Activated T-cell treated with anti-CD3 and anti-CD28 coated beads, Interleukin-2, amount 50 U/mL, for 72 hours (primary cell): Measurements from ENCODE around the gene RBMS3. TPM values are rescaled to one million over a fixed set of nuclear protein-coding genes. Genes with fewer than 3 reads are reported as not detected.

Experiments
- ATAC-seq, 2 donors: fragments of 150-1000 bp; cut with Tn5 transposase; replicated peaks in 1 of 2; 2 replicates each; pipeline ENCODE4 v1.10.0; 2021; ENCODE audit warnings: moderate library complexity in 2 of 2, mild to moderate bottlenecking in 1 of 2
- DNase-seq, 2 donors: peaks; one replicate each; pipeline ENCODE4 v3.0.0; 2021 to 2022; ENCODE audit warnings: mixed read lengths in 1 of 2
- H3K27ac Mint-ChIP-seq: one replicate; pipeline ENCODE4 v1.8.0; 2022; ENCODE audit warnings: mild to moderate bottlenecking, moderate library complexity, mixed read lengths
- H3K27me3 Mint-ChIP-seq: one replicate; pipeline ENCODE4 v1.8.0; 2022; ENCODE audit warnings: low read depth, mixed read lengths
- H3K36me3 Mint-ChIP-seq, 2 donors: one replicate each; pipeline ENCODE4 v1.8.0; 2022; ENCODE audit warnings: mixed read lengths in 2 of 2, mild to moderate bottlenecking in 1 of 2; ENCODE audit not compliant: insufficient read depth in 2 of 2
- H3K4me1 Mint-ChIP-seq: one replicate; pipeline ENCODE4 v1.8.0; 2022; ENCODE audit warnings: low read depth, mixed read lengths
- H3K4me3 Mint-ChIP-seq, 2 donors: one replicate each; pipeline ENCODE4 v1.8.0; 2022; ENCODE audit warnings: mild to moderate bottlenecking in 2 of 2, mixed read lengths in 2 of 2, moderate library complexity in 2 of 2
- H3K9me3 Mint-ChIP-seq, 2 donors: one replicate each; pipeline ENCODE4 v1.8.0; 2022; ENCODE audit warnings: mixed read lengths in 2 of 2
- total RNA-seq, 2 donors: library from RNA; stranded (reverse); gene quantifications; one replicate each; pipeline ENCODE4 v1.2.3, GENCODE V29; 2022

Gene RBMS3
- total RNA-seq, 2 donors from 2014 or later, result 2.5 to 3.0 TPM

DNA sequence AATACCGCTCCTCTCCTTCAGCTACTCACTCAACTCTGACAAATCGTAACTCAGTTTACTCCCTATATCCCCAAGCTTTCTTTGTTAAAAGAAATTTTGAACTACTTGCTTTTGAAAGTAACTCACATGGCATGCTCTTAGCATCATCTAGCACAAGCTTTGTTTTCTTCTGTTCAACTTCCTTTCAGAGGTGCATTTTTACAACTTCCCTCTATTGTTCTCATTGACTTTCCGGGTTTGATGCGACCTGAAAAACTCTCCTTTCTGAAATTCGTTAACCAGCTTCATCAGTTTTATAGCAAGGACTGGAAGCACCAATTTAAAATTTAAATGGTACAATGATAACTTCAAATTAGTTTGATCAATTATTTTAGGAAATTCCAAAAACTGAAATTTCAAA is 696.0 kb downstream of the RBMS3 start:
- peaks cover 26% of the 10 kb centered on the region for H3K27me3 Mint-ChIP-seq
- no peak overlapping the region for H3K27ac Mint-ChIP-seq
- H3K4me1 Mint-ChIP-seq, result no peaks in the 10 kb centered on the region
- DNase-seq (no peak), ATAC-seq (no peak)
- H3K4me3 Mint-ChIP-seq, result no peak overlapping the region
- peaks cover 0 to 1% of the 10 kb centered on the region in 2 donors for H3K9me3 Mint-ChIP-seq
- H3K36me3 Mint-ChIP-seq, result no peaks in the 10 kb centered on the region

DNA sequence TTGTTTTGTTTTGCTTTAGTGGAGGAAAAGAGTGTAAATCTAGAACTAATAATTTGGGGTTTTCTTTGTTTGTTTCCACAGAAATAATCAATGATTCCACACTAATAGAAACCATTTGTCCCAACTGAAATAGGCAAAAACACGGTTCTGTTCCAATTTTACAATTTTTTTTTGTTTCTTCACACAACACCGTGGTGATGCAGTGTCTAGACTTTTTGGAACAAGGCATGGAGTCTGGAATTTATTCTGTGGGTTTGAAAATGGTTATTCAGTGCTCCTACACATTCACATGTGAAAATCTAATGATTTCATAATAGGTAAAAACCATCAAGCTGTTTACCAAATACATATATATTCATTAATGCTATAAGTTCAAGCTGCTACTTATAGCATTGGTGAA is 696.5 kb downstream of the RBMS3 start:
- Mint-ChIP-seq H3K4me3 (no peak overlapping the region), H3K27ac (no peak overlapping the region), H3K36me3 (peaks cover 1 to 4% of the 10 kb centered on the region in 2 donors), H3K9me3 (peaks cover under 1 to 5% of the 10 kb centered on the region in 2 donors), H3K27me3 (peaks cover 26% of the 10 kb centered on the region), H3K4me1 (no peaks in the 10 kb centered on the region)
- ATAC-seq (no peak), DNase-seq (no peak)

DNA sequence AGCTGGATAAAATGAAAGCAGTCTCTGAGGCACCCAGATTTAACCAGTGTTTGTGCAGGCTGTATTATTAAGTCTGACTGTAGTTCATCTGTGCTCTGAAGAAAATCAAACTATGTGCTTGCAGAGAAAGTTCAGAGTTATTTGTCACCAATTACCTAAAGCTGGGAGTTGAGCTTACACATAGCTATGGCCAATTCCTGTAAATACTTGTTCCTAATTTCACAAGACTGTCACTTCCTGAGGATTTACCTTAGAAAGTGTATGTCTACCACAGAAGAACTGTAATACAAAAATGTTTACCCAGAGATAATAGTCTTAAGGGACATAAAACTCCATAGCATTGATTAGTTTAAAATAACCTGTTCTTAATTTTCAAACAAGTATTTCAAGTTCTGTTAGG is 697.2 kb downstream of the RBMS3 start:
- Mint-ChIP-seq H3K27me3 (peaks cover 26% of the 10 kb centered on the region), H3K9me3 (peaks cover 4 to 9% of the 10 kb centered on the region in 2 donors), H3K36me3 (peaks cover 2 to 7% of the 10 kb centered on the region in 2 donors), H3K27ac (no peak overlapping the region), H3K4me1 (no peaks in the 10 kb centered on the region), H3K4me3 (no peak overlapping the region)
- ATAC-seq, result no peak
- DNase-seq, result no peak

DNA sequence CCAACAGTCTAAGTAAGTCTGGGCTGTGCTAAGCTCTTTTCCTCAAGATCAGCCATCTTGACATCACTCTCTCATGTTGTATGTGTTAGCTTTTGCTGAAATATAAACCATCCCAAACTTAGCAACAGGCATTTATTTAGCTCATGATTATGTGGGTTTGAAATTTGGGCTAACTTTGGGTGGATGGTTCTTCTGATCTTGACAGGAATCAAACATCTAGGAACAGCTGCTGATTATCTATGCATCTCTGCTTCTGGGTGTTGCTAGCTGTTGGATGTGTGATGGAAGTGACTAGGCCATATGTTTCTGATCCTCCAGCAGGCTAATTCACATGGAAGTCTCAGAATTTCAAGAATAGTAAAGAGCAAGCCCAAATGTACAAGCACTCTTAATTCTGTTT is 710.3 kb downstream of the RBMS3 start:
- DNase-seq (no peak), ATAC-seq (no peak)
- H3K4me1 Mint-ChIP-seq, result no peaks in the 10 kb centered on the region
- peaks cover 0 to 2% of the 10 kb centered on the region in 2 donors for H3K36me3 Mint-ChIP-seq
- peaks cover 0 to 2% of the 10 kb centered on the region in 2 donors for H3K9me3 Mint-ChIP-seq
- no peak overlapping the region for H3K4me3 Mint-ChIP-seq
- no peak overlapping the region for H3K27ac Mint-ChIP-seq
- H3K27me3 Mint-ChIP-seq, result peaks cover 12% of the 10 kb centered on the region

DNA sequence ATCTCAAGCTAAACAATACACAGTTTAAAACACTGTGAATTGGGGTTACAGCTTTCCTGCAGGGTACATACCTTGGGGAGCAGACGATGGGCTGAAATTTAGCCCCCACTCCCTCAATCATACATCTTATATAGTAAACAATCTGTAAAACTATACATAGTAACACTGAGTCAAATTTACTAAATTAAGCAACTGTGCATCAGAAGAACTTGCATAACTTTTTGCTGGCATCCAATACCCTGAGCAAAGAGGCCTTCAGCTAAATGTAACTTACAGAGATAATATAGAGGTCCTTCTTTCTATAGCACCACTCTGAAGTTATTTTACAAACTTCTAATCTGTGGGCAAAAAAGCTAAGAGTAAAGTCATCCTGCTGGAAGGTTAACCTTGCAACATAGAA is 721.9 kb downstream of the RBMS3 start:
- H3K4me1 Mint-ChIP-seq, result peaks cover 5% of the 10 kb centered on the region
- H3K9me3 Mint-ChIP-seq, result peaks cover 2% of the 10 kb centered on the region in 2 donors
- peaks cover 0 to 1% of the 10 kb centered on the region in 2 donors for H3K36me3 Mint-ChIP-seq
- H3K27ac Mint-ChIP-seq, result no peak overlapping the region
- no peak for DNase-seq
- H3K27me3 Mint-ChIP-seq, result no peaks in the 10 kb centered on the region
- ATAC-seq, result no peak
- no peak overlapping the region for H3K4me3 Mint-ChIP-seq

DNA sequence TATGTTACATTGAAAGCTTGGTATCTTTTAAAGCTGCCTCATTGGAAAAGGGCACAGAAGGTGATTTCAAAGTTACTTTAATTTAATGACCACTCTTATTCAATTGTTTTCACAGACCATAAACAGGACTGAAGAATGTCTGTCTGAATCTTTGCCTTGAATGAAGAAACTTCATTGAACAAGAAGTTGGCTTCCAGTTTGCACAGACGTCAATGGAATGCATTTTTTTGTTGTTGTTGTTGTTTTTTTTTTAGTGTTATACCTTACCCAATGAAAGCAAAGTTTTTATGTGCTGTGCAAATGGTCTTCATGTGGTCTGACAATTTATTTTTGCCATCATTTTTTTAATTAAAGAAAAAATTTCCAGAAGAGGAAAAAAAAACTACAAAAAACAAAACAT is 722.9 kb downstream of the RBMS3 start:
- H3K4me3 Mint-ChIP-seq, result no peak overlapping the region
- ATAC-seq, result no peak
- H3K27me3 Mint-ChIP-seq, result no peaks in the 10 kb centered on the region

DNA sequence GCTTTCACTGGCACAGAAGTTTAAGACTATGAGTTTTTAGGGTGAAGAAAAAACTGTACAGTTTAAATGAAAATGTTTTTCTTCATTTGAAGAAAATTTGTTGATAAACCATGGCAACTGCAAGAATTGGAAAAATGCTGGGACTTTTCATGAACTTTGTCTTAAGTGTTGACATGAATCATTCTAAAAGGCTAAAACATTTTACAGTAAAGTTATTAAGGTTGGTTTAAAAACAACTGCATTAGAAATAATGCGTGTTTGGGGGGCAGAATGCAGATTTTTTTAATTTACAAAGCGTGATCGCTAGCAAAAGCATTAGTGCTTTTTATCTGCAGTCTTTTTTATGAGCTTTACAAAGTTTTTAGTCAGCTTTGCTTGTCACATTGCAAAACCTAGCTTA is 723.6 kb downstream of the RBMS3 start:
- H3K4me3 Mint-ChIP-seq, result no peak overlapping the region
- H3K9me3 Mint-ChIP-seq, result peaks cover 0 to 2% of the 10 kb centered on the region in 2 donors
- no peaks in the 10 kb centered on the region for H3K27me3 Mint-ChIP-seq
- ATAC-seq (no peak), DNase-seq (no peak)
- H3K4me1 Mint-ChIP-seq, result peaks cover 7% of the 10 kb centered on the region
- no peak overlapping the region for H3K27ac Mint-ChIP-seq
- no peaks in the 10 kb centered on the region for H3K36me3 Mint-ChIP-seq

More for the DNA sequence above, 722.9 kb downstream of the RBMS3 start:
- no peak for DNase-seq
- Mint-ChIP-seq H3K27ac (no peak overlapping the region), H3K9me3 (peaks cover 0 to 2% of the 10 kb centered on the region in 2 donors), H3K36me3 (no peaks in the 10 kb centered on the region), H3K4me1 (peaks cover 7% of the 10 kb centered on the region)

DNA sequence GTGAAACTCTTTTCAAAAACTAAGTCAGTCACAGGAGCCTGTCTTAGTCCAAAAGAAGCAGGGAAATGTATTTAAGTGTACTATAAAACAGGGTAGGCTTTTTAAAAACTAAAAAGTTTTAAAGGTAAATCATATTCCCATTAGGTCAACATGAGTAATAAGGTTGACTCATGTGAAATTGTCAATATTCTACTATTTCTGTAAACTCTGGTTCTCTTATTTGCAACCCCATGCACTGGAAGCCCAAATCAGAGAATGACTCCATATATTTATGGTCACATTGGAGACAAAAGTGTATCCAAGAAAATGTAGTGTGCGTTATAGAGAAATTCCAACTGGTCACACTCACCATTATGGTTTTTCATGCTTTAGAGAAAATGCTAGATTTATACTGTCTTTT is 725.2 kb downstream of the RBMS3 start:
- no peak for ATAC-seq
- Mint-ChIP-seq H3K4me3 (no peak overlapping the region), H3K36me3 (no peaks in the 10 kb centered on the region), H3K9me3 (no peaks in the 10 kb centered on the region), H3K4me1 (peaks cover 13% of the 10 kb centered on the region), H3K27ac (no peak overlapping the region), H3K27me3 (no peaks in the 10 kb centered on the region)
- no peak for DNase-seq

DNA sequence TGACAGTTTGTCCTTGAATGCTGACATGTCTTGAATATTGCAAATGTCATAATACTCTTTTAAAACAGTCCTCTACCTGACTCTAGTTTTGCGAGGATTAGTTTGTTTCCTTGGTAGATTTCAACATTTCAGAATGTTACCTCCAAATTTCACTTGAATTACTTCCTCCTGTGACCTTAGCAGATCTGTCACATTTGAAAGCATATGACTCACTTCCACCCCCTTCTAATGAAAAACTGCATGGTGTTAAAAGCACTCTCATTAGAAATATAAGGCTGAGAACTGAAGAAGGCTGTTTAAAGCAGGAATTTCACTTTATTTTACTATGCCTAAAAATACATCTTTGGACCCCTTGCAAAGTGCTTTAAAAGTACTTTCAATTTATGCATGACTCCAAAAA is 726.8 kb downstream of the RBMS3 start:
- Mint-ChIP-seq H3K9me3 (no peaks in the 10 kb centered on the region), H3K36me3 (no peaks in the 10 kb centered on the region), H3K27me3 (no peaks in the 10 kb centered on the region), H3K27ac (no peak overlapping the region), H3K4me1 (peaks cover 18% of the 10 kb centered on the region), H3K4me3 (no peak overlapping the region)
- no peak for DNase-seq
- ATAC-seq, result no peak

DNA sequence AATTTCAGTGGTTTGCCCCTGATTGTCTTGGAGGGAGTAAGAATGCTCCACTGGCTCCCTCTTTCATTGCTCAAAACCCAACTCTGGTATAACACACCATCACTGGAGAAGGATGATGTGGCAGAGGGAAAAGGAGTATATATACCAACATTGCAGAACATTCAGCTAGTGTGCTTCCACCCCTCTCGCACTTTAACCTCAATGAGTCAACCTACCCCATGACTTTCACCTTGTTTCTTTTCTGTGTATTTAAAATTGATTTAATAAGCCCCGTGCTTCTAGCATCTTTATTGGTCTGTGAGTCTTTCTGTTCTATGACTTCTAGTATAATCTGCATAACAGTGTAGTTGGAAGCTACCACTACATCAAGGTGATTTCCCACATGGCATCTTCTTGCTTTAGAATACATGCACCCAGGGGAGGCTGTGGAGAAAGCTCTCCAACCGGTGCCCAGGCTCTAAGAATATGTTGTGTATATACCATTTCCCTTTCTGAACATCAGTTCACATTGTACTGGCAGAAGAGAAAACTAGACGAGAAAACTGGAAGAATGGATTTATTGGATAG is 730.4 kb downstream of the RBMS3 start:
- Mint-ChIP-seq H3K4me1 (peaks cover 18% of the 10 kb centered on the region), H3K27ac (no peak overlapping the region), H3K4me3 (no peak overlapping the region), H3K36me3 (no peaks in the 10 kb centered on the region), H3K27me3 (no peaks in the 10 kb centered on the region), H3K9me3 (no peaks in the 10 kb centered on the region)
- ATAC-seq (peak; percentile 66 to 70), DNase-seq (no peak)

DNA sequence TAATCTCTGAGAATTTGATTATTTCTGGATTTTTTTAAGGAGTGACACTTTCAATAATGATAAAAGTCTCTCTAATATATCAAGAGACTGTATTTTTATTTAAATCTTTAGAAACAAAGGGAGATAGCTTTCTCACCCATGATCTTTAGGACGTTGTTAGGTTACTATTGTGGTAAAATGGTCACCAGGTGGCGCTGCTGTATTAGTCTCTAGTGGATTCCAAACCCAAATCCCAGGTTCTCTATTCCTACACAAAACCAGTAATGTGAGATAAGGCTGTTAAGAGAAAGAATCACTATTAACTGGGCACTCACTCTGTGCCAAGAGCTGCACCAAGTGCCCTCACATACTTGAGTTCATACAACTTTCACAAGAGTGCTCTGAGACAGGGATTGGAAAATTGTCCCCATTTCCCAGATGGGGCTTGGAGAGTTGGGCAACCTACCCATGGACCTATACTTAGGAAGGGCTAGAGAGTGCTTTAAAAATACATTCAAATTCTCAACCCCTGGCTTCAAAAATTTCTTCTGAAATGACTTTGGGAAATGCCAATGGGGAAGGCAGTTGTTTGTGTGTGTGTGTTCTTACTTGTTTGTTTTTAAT is 732.2 kb downstream of the RBMS3 start:
- ATAC-seq (no peak), DNase-seq (peak; percentile 27 to 42)
- H3K36me3 Mint-ChIP-seq, result no peaks in the 10 kb centered on the region
- no peak overlapping the region for H3K27ac Mint-ChIP-seq
- no peaks in the 10 kb centered on the region for H3K9me3 Mint-ChIP-seq
- H3K4me1 Mint-ChIP-seq, result peaks cover 11% of the 10 kb centered on the region
- H3K4me3 Mint-ChIP-seq, result no peak overlapping the region
- no peaks in the 10 kb centered on the region for H3K27me3 Mint-ChIP-seq

DNA sequence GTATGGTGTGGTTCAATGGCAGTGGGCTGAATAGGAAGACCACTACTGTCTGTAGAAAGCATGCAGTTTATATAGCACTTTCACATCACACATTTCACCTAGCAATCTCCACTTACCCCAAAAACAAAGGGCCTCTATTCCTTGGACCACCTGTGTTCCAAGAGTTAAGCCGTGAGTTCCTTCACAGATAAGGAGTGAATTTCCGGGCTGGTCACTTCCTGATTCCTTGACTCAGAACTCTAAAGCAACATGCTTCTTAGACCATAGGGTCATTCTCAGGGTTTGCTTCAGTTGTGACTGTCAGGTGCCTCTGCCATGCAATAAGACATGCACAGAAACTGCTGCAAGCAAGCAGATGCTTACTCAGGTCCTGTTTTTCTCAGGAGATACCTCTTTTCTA is 737.0 kb downstream of the RBMS3 start:
- Mint-ChIP-seq H3K9me3 (no peaks in the 10 kb centered on the region), H3K4me1 (no peaks in the 10 kb centered on the region), H3K4me3 (no peak overlapping the region), H3K36me3 (no peaks in the 10 kb centered on the region), H3K27ac (no peak overlapping the region), H3K27me3 (no peaks in the 10 kb centered on the region)
- no peak for DNase-seq
- no peak for ATAC-seq

DNA sequence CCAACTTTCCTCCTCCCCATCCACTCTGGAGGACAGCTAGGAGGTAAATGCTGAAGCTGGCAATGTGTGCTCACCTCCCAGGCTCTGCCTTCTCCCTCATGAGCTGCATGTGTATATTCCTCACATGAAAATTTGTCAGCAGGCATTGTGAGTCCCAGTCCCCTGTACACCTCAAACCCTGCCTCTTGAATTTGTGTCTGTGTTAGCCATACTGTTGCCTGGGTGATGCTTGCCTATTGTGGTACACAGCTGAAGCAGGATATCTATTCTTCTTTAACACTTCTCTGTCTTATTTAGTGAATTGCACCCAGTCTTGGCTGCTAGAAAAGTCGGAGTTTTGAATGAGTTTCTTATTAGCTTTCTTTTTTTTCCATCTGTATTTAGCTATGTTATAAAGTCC is 739.5 kb downstream of the RBMS3 start:
- ATAC-seq, result no peak
- H3K27ac Mint-ChIP-seq, result no peak overlapping the region

DNA sequence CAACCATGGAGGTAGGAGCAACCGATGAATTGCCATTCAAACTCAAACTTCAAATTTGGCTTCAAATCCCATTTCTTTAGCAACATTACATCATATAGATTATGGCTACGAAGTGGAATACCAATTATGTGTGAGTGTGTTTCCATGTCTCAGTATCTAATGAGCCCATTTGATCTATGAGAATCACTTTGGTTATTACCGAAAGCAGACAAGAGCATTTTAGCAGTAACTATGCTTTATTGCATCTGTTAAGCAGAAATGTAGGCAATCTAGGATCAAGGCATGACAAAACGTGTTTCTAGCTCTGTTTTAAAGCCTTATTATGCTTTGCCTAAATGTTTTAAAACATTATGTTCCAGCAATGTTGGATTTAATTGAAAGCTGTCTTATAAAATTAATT is 743.6 kb downstream of the RBMS3 start:
- no peaks in the 10 kb centered on the region for H3K27me3 Mint-ChIP-seq
- H3K4me3 Mint-ChIP-seq, result no peak overlapping the region
- no peak overlapping the region for H3K27ac Mint-ChIP-seq
- DNase-seq (no peak), ATAC-seq (no peak)
- no peaks in the 10 kb centered on the region for H3K4me1 Mint-ChIP-seq
- no peaks in the 10 kb centered on the region for H3K36me3 Mint-ChIP-seq
- no peaks in the 10 kb centered on the region for H3K9me3 Mint-ChIP-seq

More for the DNA sequence above, 739.5 kb downstream of the RBMS3 start:
- H3K9me3 Mint-ChIP-seq, result no peaks in the 10 kb centered on the region
- H3K36me3 Mint-ChIP-seq, result no peaks in the 10 kb centered on the region
- no peaks in the 10 kb centered on the region for H3K4me1 Mint-ChIP-seq
- no peak for DNase-seq
- no peaks in the 10 kb centered on the region for H3K27me3 Mint-ChIP-seq
- H3K4me3 Mint-ChIP-seq, result no peak overlapping the region
